ENCODE results near the gene OR52A1.

GRCh38 chr11:5137996-5138395 is 16.6 kb downstream of the OR52A1 start, which contains the start of gene OR52A5:
- TF ChIP-seq POLR2A (IDR thresholded peaks at IDR 0.05) (no peak), CTCF (IDR thresholded peaks at IDR 0.05 in 4 of 5, conservative IDR thresholded peaks at IDR 0.05 in 1 of 5) (no peak)

Measured in gastrocnemius medialis (tissue), 4 donors.